ENCODE results near the gene DUOXA1.

DUOXA1 gene

DNA sequence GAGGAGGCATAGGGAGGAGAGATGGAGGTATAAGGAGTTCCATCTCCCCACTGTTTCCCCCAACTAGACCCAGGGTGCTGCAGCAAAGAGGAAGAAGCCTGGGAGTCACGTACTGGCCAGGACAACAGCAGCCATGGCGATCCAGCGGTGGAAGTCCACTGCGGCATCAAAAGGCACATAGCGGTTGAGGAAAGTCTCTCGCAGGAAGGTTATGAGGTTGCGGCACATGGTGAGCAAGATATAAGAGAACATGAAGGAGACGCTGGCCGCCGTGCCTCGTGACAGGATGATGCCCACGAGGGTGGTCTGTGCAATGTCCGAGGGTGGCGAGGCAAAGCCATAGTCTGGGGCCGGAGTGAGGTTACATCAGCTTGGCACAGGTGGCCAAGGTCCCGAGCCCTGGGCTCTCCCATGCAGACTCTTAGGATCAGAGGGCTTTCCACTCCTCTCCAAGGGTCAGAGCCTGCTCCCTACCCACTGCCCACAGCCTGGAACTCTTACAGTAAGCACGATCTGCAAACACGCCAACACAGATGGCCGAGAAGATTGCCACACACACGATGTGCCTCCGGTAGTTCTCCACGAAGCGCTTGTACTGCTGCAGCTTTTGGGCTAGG is 30.0 kb downstream of the DUOXA1 start:
- no peak for DNase-seq (ENCODE audit: low read depth in 1 of 2, low spot score in 1 of 2)
- in situ Hi-C loops (cut with HindIII; ENCODE audit: low pct_unique_long_range_greater_than_20kb, low sequenced_read_pairs), result no loop called here
- TF ChIP-seq JUND (IDR thresholded peaks at IDR 0.05; ENCODE audit: low read depth), result no peak

DNA sequence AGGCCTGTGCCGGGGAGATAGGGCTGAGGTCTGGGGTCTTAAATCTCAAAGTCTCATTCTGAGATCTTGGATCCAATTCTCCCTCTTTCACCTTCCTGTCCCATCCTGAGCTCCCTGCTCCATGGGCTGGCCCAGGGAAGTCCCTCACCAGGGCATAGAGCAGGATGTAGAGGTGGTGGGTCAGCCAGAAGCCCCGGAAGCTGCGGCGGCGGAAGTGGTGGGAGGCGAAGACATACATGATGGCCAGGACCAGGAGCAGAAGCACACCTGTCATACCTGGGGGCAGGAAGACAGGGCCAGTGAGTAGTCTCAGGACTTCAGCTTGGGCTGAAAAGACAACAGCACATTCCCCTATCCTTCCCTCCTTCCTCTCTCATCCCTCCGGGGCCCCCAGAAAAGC is 32.2 kb downstream of the DUOXA1 start:
- no peak for DNase-seq (ENCODE audit: low read depth in 1 of 2, low spot score in 1 of 2)
- in situ Hi-C loops (cut with HindIII; ENCODE audit: low pct_unique_long_range_greater_than_20kb, low sequenced_read_pairs), result no loop called here

DNA sequence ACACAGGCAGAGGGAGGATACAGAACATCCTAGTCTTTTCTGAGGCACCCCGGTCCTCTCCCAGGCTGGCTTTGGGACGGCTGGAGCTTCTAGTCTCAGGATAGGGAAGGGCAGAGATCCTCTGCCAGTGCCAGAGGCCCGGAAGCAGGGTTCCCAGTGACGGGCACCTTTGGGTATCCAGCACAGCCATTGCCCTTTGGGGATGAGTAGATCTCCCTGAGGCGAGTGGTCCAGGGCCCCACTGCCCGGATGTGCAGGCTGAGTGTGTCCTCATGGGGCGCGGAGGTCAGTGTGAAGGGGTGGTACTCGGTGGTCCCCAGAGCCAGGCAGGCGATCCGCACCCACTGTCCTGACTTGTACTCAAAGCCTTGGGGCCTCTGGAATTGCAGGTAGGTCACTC is 34.0 kb downstream of the DUOXA1 start:
- in situ Hi-C loops (cut with HindIII; ENCODE audit: low pct_unique_long_range_greater_than_20kb, low sequenced_read_pairs), result no loop called here
- DNase-seq (ENCODE audit: low read depth in 1 of 2, low spot score in 1 of 2), result no peak
- TF ChIP-seq JUND (IDR thresholded peaks at IDR 0.05; ENCODE audit: low read depth), result no peak

More for the DNA sequence above, 32.2 kb downstream of the DUOXA1 start:
- TF ChIP-seq JUND (IDR thresholded peaks at IDR 0.05; ENCODE audit: low read depth), result no peak

DNA sequence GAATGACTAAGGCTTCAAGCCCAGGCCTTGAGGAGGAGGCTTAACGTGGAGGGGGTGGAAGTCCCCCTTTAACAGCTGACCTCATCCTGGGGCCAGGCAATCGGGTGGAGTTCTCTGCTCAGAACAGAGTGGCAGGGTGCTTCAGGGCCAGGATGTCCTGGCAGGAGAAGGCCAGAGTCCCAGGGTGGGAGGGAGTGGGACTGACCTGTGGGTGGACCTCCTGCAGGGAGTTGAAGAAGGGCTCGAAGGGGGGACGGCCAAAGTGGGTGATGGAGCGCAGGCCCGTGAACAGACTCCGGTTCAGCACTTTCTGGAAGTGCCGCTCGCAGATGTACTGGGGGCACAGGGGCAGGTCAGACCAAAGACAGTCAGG is 35.3 kb downstream of the DUOXA1 start:
- no peak for DNase-seq (ENCODE audit: low read depth in 1 of 2, low spot score in 1 of 2)
- no peak for TF ChIP-seq JUND (IDR thresholded peaks at IDR 0.05; ENCODE audit: low read depth)
- in situ Hi-C loops (cut with HindIII; ENCODE audit: low pct_unique_long_range_greater_than_20kb, low sequenced_read_pairs), result no loop called here

DNA sequence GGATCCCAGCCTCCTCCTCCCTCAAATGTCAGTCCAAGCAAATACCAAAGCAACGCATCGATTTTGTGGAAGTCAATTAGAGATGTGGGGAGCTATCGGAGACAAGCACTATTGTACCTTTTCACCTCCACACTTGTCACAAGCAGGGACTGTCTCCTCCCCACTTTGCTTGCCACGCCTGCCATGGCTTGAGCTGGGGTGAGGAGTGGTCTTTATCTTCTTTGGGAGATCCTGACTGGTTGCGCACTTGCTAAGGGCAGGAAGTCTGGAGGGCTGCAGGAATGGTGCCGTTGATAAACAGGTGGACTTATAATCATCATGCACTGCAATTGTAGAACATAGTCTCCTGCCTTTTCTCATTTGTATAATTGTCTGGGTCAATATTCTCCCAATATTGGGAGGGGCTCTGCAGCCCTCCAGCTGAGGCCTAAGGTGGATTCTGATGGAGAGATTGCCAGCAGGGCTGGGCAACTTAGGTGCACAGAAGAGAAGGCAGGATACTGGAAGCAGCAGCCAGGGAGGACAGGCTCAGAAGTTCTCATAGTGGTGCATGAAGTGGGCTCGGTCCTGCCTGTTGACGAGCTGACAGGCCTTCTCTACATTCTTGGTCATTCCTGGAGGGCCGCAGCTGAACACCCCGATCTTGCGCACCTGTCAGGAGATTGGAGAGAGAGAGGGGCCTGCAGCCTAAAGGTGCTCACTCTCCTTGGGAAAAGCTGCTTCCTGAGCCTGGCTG is 35.9 kb downstream of the DUOXA1 start:
- no peak for DNase-seq (ENCODE audit: low read depth in 1 of 2, low spot score in 1 of 2)
- in situ Hi-C loops (cut with HindIII; ENCODE audit: low pct_unique_long_range_greater_than_20kb, low sequenced_read_pairs), result no loop called here
- TF ChIP-seq JUND (IDR thresholded peaks at IDR 0.05; ENCODE audit: low read depth), result no peak

DNA sequence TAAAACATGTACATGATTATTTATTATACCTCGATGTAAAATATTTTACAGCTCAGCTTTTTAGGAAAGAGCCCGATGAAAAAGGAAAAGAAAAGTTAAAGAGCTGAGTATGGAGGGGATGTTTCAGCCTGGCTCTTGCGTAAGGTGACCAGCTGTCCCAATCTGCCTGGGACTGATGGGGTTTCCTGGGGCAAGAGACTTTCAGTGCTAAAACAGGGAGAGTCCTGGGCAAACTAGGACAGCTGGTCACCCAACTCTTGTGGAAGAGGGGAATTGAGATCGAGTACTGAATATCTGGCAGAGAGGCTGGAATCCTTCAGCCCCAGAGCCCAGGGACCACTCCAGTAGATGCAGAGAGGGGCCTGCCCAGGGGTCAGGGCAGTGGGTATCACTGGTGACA is 36.7 kb downstream of the DUOXA1 start:
- in situ Hi-C loops (cut with HindIII; ENCODE audit: low pct_unique_long_range_greater_than_20kb, low sequenced_read_pairs), result no loop called here
- TF ChIP-seq JUND (IDR thresholded peaks at IDR 0.05; ENCODE audit: low read depth), result no peak
- no peak for DNase-seq (ENCODE audit: low read depth in 1 of 2, low spot score in 1 of 2)

DNA sequence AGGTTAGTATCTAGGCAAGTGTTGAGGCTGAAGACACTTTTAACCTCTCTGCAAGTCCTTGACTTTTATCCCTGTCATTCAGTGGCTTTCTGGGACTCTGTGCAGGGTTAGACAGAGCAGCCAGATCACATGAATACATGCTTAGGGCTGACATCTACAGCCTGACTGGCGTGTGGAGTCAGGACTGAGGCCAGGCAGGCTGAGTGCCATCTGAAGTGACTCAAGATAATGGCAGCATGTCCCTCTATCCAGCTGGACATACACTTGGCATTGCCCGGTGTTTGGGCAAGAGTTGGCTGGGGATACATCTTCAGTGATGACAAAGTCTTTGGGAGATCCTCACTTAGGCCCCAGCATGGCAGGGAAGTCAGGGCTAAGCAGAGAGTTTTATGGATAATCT is 38.1 kb downstream of the DUOXA1 start:
- DNase-seq (ENCODE audit: low read depth in 1 of 2, low spot score in 1 of 2), result no peak
- in situ Hi-C loops (cut with HindIII; ENCODE audit: low pct_unique_long_range_greater_than_20kb, low sequenced_read_pairs), result no loop called here
- no peak for TF ChIP-seq JUND (IDR thresholded peaks at IDR 0.05; ENCODE audit: low read depth)

DNA sequence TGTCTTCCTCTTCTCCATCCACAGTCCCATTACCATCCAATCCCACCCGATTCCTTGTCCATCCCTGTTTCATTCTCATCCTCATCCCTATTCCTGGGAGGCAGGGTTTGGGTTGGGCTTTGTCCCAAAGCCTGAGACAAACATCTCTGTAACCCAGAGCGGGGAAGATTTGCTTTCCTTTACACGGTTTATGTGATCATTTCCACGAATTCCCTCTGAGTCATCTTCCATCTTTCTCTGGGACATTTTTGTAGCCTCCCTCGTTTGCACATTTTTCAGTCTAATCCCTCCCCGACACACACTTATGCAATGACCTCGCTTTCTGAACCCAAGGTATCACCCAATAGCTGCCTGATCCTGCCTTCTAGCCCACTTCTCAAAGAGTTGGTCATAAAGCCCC is 38.5 kb downstream of the DUOXA1 start:
- in situ Hi-C loops (cut with HindIII; ENCODE audit: low pct_unique_long_range_greater_than_20kb, low sequenced_read_pairs), result no loop called here
- DNase-seq (ENCODE audit: low read depth in 1 of 2, low spot score in 1 of 2), result no peak
- no peak for TF ChIP-seq JUND (IDR thresholded peaks at IDR 0.05; ENCODE audit: low read depth)

DNA sequence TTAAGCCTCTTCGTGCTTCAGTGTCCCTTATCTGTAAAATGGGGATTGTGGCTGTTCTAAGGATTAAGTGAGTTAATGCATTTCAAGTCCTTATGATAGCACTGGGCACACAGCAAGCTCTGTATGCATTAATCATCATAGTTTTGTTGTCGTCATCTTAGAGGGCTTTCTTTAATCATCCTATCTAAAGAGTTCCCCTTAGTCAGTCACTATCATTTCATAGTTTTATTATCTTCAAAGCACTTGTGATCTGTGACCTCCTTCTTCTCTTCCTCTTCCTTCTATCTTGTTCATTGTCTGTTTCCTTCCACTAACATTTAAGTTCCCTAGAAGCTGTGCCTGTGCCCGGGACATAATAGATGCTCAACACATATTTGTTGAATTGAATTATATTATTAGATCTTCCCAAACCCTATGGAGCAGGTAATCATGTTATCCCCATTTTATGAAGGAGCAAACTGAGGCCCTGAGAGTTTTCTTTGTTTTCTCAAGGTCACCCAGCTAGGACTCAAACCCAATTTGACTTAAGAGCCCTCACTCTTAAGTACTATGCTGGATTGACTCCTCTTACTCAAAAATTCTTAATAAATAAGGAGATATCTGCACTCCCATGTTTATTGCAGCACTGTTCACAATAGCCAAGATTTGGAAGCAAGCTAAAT is 39.8 kb downstream of the DUOXA1 start:
- in situ Hi-C loops (cut with HindIII; ENCODE audit: low pct_unique_long_range_greater_than_20kb, low sequenced_read_pairs), result no loop called here
- TF ChIP-seq JUND (IDR thresholded peaks at IDR 0.05; ENCODE audit: low read depth), result no peak
- DNase-seq (ENCODE audit: low read depth in 1 of 2, low spot score in 1 of 2), result no peak

DNA sequence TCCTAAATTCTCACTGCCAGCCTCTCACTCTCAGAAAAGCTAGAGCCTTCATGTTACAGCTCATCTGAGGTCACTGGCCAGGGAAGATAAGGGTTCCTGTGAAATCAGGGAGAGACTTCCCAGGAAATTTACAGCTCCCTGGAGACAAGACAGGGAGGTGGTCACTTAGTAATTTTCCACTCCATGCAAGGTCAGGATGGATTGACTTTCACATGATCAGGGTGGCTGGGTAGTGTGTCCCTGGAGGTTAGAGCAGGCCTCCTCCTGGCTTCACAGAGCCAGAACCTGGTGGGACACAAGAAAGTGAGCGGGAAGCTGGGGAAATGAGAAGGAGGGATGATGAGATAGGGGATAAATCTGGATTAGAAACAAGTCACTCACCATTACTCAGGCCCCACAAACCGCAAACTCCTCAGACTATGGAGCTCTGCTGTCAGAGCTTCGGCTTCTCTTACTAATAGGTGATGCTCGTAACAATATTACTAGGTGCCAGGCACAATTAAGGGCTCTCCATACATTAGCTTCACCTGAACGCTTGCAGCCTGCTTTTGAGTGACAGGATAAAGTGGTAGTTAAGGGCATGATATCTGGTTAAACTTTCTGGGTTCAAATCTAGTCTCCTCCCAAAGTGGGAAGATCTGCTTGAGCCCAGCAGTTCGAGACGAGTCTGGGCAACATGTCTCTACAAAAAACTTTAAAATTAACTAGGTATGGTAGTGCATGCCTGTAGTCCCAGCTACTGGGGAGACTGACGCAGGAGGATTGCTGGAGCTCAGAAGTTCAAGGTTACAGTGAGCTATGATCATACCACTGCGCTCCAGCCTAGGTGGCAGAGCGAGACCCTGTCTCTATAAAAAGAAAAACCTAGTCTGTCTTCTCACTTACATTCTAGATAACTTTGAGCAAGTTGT is 40.6 kb downstream of the DUOXA1 start:
- TF ChIP-seq JUND (IDR thresholded peaks at IDR 0.05; ENCODE audit: low read depth), result no peak
- DNase-seq (ENCODE audit: low read depth in 1 of 2, low spot score in 1 of 2), result no peak
- in situ Hi-C loops (cut with HindIII; ENCODE audit: low pct_unique_long_range_greater_than_20kb, low sequenced_read_pairs), result no loop called here

DNA sequence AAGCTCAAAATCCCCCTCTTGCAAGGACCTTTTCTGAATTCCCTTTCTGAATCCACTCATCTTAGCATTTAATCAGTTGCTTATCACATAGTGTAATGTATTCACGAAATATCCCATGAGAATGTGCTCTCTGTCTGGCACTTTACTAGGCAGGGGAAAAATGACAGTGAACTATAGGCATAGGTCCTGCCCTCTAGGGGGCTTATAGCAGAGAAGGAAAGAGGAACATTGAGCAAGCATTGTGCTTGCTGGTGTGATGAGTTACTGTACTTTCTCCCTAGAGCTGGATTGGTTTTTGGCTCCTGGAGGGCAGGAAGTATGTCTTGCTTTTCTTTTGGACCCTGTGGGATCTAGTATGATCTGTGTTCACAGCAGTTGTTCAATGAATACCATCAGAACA is 42.2 kb downstream of the DUOXA1 start:
- in situ Hi-C loops (cut with HindIII; ENCODE audit: low pct_unique_long_range_greater_than_20kb, low sequenced_read_pairs), result no loop called here

DNA sequence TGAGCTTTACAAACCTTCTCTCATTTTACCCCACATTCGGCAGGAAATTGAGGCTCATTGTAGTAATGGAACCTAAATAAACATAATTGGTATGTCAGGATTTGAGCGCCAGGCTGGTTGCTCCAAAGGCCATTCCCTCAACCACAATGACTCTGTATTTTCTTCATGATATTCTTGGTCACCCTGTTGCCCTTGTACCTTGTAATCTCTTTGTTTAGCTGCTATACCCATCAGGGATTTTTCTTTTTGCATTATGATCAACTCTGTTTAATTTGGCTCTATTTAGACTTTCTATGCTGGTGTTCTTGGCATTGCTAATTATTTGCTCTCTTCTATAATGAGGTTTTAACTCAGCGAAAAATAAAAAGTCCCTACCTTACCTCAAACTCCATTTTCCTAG is 45.5 kb downstream of the DUOXA1 start:
- in situ Hi-C loops (cut with HindIII; ENCODE audit: low pct_unique_long_range_greater_than_20kb, low sequenced_read_pairs), result no loop called here
- DNase-seq (ENCODE audit: low read depth in 1 of 2, low spot score in 1 of 2), result no peak
- TF ChIP-seq JUND (IDR thresholded peaks at IDR 0.05; ENCODE audit: low read depth), result no peak

More for the DNA sequence above, 42.2 kb downstream of the DUOXA1 start:
- no peak for TF ChIP-seq JUND (IDR thresholded peaks at IDR 0.05; ENCODE audit: low read depth)
- DNase-seq (ENCODE audit: low read depth in 1 of 2, low spot score in 1 of 2), result no peak

All from T47D (cell line).